Dermis lymphatic vessel endothelial cell (primary cell): ENCODE results near the gene FOXL2. TPM values are rescaled to one million over a fixed set of nuclear protein-coding genes. Genes with fewer than 3 reads are reported as not detected.

Experiments
- total RNA-seq: library from RNA; depleted of rRNA; stranded (reverse); fragments of >200 nt; gene quantifications from 2 replicates; pipeline ENCODE4 v1.2.1, GENCODE V29; 2014

The FOXL2 gene
- under 0.01 TPM in 1 of 2 replicates, not detected in the other for total RNA-seq

DNA sequence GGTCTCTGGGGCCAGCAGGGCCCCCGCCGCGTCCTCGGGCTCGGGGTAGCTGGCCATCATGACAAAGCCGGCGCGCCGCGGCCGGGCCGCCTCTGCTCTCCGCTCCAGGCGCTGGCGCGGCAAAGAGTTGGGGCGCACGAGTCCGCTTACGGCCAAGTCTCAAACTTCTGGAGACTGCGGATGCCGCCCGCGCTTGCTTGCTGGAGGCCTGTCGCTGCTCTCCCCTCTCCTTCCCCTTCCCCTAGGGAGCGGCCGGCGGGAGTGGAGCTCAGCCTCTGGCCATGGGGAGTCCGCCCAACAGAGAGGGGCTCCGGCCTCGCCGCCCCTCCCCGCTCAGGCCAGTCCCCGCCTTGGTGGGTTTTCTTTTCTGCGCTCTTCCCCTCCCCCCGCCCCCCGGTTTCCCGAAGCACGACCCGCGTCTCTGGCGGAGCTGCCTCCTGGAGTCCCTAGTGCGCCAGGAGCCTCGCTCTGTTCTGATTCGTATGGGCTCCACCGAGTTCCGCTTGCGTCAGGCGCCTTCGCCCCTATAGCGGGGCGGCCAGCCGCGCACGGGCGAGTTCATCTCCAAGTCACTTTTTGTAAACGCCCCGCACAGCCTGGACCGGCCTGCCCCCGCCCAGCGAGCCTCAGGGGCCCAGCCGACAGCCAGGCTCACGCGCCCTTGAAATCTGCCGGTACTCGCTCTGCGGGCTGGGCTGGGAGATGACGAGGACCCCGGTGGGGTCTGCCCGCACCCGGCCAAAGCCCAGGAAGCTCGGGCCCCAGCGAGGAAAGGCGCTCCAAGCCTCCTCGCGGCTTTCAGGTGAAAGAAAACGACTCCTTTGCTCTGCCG, at the start of gene FOXL2, which contains the start of gene FOXL2NB:
Gene FOXL2, minus strand, starts transcription at position 475 of the 832 bp plus-strand sequence. Its CDS starts 415 bp downstream, at position 60.
Gene FOXL2NB, plus strand, starts transcription at position 555 of the 832 bp plus-strand sequence. Its CDS starts 148 bp downstream, at position 703.

Other genes starting within 250 kb of the FOXL2 start
- 12.6 and 15.9 TPM in 2 replicates for gene PIK3CB, start 112.2 kb downstream of the FOXL2 start, total RNA-seq
- under 0.01 TPM in 1 of 2 replicates, not detected in the other for gene FOXL2NB, start 80 bp upstream of the FOXL2 start, total RNA-seq
- gene PRR23A, start 59.1 kb upstream of the FOXL2 start, total RNA-seq = not detected in 2 replicates
- gene PRR23B, start 73.8 kb upstream of the FOXL2 start, total RNA-seq = not detected in 2 replicates
- not detected in 2 replicates for gene PRR23C, start 97.8 kb upstream of the FOXL2 start, total RNA-seq